HEK293T (cell line): ENCODE results near the gene CDK5.
"Not testable (repeated sequence)": the region's sequence is repeated elsewhere in the genome, so short reads cannot be mapped to it uniquely, and the experiment has no call there.

Source experiments
- CTCF ChIA-PET: fragments of 350-600 bp; formaldehyde crosslinking; extraction: SDS; loops from one replicate; lab custom pipeline; 2021; ENCODE audit warnings: antibody characterized with exemption, inconsistent platforms; lab: Yijun Ruan, JAX
- POLR2A ChIA-PET: fragments of 350-600 bp; formaldehyde crosslinking; extraction: SDS; loops from one replicate; lab custom pipeline; 2020; ENCODE audit warnings: antibody characterized with exemption, inconsistent platforms; lab: Yijun Ruan, JAX
- DNase-seq: peaks from one replicate; pipeline ENCODE4 v3.0.0; 2012; ENCODE audit warnings: mixed read lengths; ENCODE audit errors: extremely low spot score
- ARNT ChIP-seq: fragments of 450-650 bp; IDR thresholded peaks from 2 replicates; pipeline ENCODE4 v1.6.1; 2017; ENCODE audit warnings: mild to moderate bottlenecking
- BHLHE40 ChIP-seq: fragments of 450-650 bp; IDR thresholded peaks from 2 replicates; pipeline ENCODE4 v1.6.1; 2016; ENCODE audit warnings: mild to moderate bottlenecking, moderate library complexity, borderline replicate concordance
- CTBP1 ChIP-seq: fragments of 450-650 bp; IDR thresholded peaks from 2 replicates; pipeline ENCODE4 v1.6.1; 2016; ENCODE audit warnings: borderline replicate concordance
- ELF4 ChIP-seq: fragments of 450-650 bp; IDR thresholded peaks from 2 replicates; pipeline ENCODE4 v1.6.1; 2017; ENCODE audit warnings: antibody characterized with exemption
- FOXA1 ChIP-seq: fragments of 450-650 bp; IDR thresholded peaks from 2 replicates; pipeline ENCODE4 v1.6.1; 2016; ENCODE audit warnings: mild to moderate bottlenecking
- FOXK2 ChIP-seq: fragments of 450-650 bp; IDR thresholded peaks from 2 replicates; pipeline ENCODE4 v1.6.1; 2016; ENCODE audit warnings: mild to moderate bottlenecking
- FOXM1 ChIP-seq: fragments of 450-650 bp; IDR thresholded peaks from 2 replicates; pipeline ENCODE4 v1.6.1; 2017; ENCODE audit warnings: mild to moderate bottlenecking, borderline replicate concordance
- HDGF ChIP-seq: fragments of 450-650 bp; IDR thresholded peaks from 2 replicates; pipeline ENCODE4 v1.6.1; 2017; ENCODE audit warnings: antibody characterized with exemption, borderline replicate concordance
- L3MBTL2 ChIP-seq: fragments of 450-650 bp; conservative IDR thresholded peaks from 2 replicates; pipeline ENCODE4 v1.6.1; 2016; ENCODE audit warnings: mild to moderate bottlenecking
- LEF1 ChIP-seq: fragments of 450-650 bp; IDR thresholded peaks from 2 replicates; pipeline ENCODE4 v1.6.1; 2017; ENCODE audit warnings: mild to moderate bottlenecking, borderline replicate concordance
- NFRKB ChIP-seq: fragments of 450-650 bp; IDR thresholded peaks from 2 replicates; pipeline ENCODE4 v1.6.1; 2016; ENCODE audit warnings: mild to moderate bottlenecking, moderate library complexity
- PKNOX1 ChIP-seq: fragments of 450-650 bp; IDR thresholded peaks from 2 replicates; pipeline ENCODE4 v1.6.1; 2016
- SP1 ChIP-seq: fragments of 450-650 bp; IDR thresholded peaks from 2 replicates; pipeline ENCODE4 v1.6.1; 2017
- SUZ12 ChIP-seq: fragments of 450-650 bp; IDR thresholded peaks from 2 replicates; pipeline ENCODE4 v1.6.1; 2016; ENCODE audit warnings: mild to moderate bottlenecking
- TARDBP ChIP-seq: fragments of 450-650 bp; IDR thresholded peaks from 2 replicates; pipeline ENCODE4 v1.6.1; 2016
- ZNF384 ChIP-seq: fragments of 450-650 bp; IDR thresholded peaks from 2 replicates; pipeline ENCODE4 v1.6.1; 2016

The CDK5 gene

GRCh38 chr7:151028948-151029501, 28.7 kb downstream of the CDK5 start:
- no peak for TF ChIP-seq LEF1
- TF ChIP-seq FOXM1, result no peak
- no peak for TF ChIP-seq L3MBTL2
- POLR2A ChIA-PET, result interaction anchor here (1.0 to 2.4 kb wide), 18 partner anchors 9 to 1404 kb away, joined by 3 to 30 read pairs (median 8); partner anchors contain the start of genes ABCF2, AGAP3, CDK5 and FASTK
- CTCF ChIA-PET, result interaction anchor here (0.7 to 3.7 kb wide), 6 partner anchors 11 to 131 kb away, joined by 3 to 40 read pairs (median 4); partner anchors contain the start of gene ASIC3
- DNase-seq, result no peak

- CTCF ChIA-PET, result interaction anchor here (0.5 to 3.7 kb wide), 11 partner anchors 8 to 1882 kb away, joined by 3 to 40 read pairs (median 3); partner anchors contain the start of gene ASIC3
- DNase-seq, result peak; percentile 100
- TF ChIP-seq CTBP1 (no peak; the same call in 1 of the 2 replicates), L3MBTL2 (peak; percentile 76), ELF4 (peak; percentile 95), PKNOX1 (peak; percentile 99)
- POLR2A ChIA-PET, result interaction anchor here (0.8 to 2.4 kb wide), 21 partner anchors 10 to 199 kb away, joined by 3 to 30 read pairs (median 6); partner anchors contain the start of genes ABCF2, AGAP3, CDK5 and FASTK
Observed at GRCh38 chr7:151028131-151028947, 29.4 kb downstream of the CDK5 start, which contains the start of gene ABCB8. TSS of gene ABCB8 (plus strand) at chr7:151028450. CDS start at chr7:151028516, 66 bp downstream.

GRCh38 chr7:151027728-151028130, 30.0 kb downstream of the CDK5 start:
- ChIA-PET POLR2A (interaction anchor here (0.8 to 2.4 kb wide), 21 partner anchors 9 to 199 kb away, joined by 3 to 30 read pairs (median 6); partner anchors contain the start of genes ABCF2, AGAP3, CDK5 and FASTK), CTCF (interaction anchor here (0.8 to 3.7 kb wide), 5 partner anchors 10 to 130 kb away, joined by 3 to 40 read pairs (median 3); no protein-coding TSS in a partner anchor)
- not testable (repeated sequence) for DNase-seq

- ChIA-PET POLR2A (interaction anchor here (1.4 to 2.4 kb wide), 7 partner anchors 31 to 95 kb away, joined by 4 to 15 read pairs (median 8); partner anchors contain the start of genes CDK5, FASTK, SLC4A2 and TMUB1), CTCF (interaction anchor here (0.8 to 3.7 kb wide), 3 partner anchors 9 to 84 kb away, joined by 3 to 40 read pairs (median 3); no protein-coding TSS in a partner anchor)
- not testable (repeated sequence) for DNase-seq
Observed at GRCh38 chr7:151026771-151027727, 30.6 kb downstream of the CDK5 start.

- DNase-seq, result no peak
- ChIA-PET POLR2A (interaction anchor here (2.0 kb wide), 1 partner anchor 55 kb away, joined by 4 read pairs; the partner anchor contains the start of gene FASTK), CTCF (interaction anchor here (3.7 kb wide), 1 partner anchor 9 kb away, joined by 40 read pairs; no protein-coding TSS in a partner anchor)
Observed at GRCh38 chr7:151025924-151026671, 31.6 kb downstream of the CDK5 start.

GRCh38 chr7:151024435-151025056, 33.2 kb downstream of the CDK5 start, which contains the start of gene ATG9B:
TSS of gene ATG9B (minus strand) at chr7:151024494. CDS start at chr7:151024423, 71 bp downstream.
- no peak for TF ChIP-seq L3MBTL2
- TF ChIP-seq FOXA1, result no peak
- TF ChIP-seq BHLHE40, result no peak
- no peak for TF ChIP-seq FOXK2
- TF ChIP-seq FOXM1, result no peak
- TF ChIP-seq ELF4, result no peak
- no peak for TF ChIP-seq ZNF384
- no peak for TF ChIP-seq TARDBP
- no peak for TF ChIP-seq NFRKB
- TF ChIP-seq LEF1, result no peak
- no peak for TF ChIP-seq HDGF
- TF ChIP-seq SUZ12, result no peak
- TF ChIP-seq ARNT, result no peak
- TF ChIP-seq CTBP1, result no peak
- no peak for TF ChIP-seq PKNOX1
- no peak for TF ChIP-seq SP1
- ChIA-PET CTCF (no interaction called here), POLR2A (no interaction called here)
- no peak for DNase-seq

More at GRCh38 chr7:151025924-151026671, 31.6 kb downstream of the CDK5 start:
- TF ChIP-seq SUZ12 (no peak), ARNT (no peak)
